Measurements from ENCODE around the gene SRPK2. TPM values are rescaled to one million over a fixed set of nuclear protein-coding genes. Genes with fewer than 3 reads are reported as not detected.

SRPK2 gene
- polyA plus RNA-seq, 1 of the 3 experiments (the other 2 are of a cell fraction) = 15.4 TPM

DNA sequence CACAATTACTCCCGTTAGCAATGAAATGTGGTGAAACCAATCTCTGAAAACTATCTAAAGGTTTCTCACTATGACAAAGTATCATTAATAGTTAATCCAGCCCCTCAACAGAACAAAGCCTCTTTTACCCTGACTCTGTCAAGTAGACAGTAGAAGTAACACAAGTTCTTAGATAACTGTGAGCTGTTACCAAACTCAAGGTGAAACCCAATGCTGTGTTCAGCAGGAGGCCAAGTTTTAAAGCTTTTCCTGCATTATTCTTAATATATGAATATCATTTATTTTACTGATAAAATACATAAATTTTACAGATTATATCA lies 109.1 kb downstream of the SRPK2 start:
- ChIA-PET POLR2A (interaction anchor here (0.6 kb wide), 1 partner anchor 88 kb away, joined by 3 read pairs; no protein-coding TSS in a partner anchor), CTCF (interaction anchor here (1.0 to 1.5 kb wide), 3 partner anchors 12 to 361 kb away, joined by 3 to 4 read pairs (median 4); no protein-coding TSS in a partner anchor)
- H3K4me2 ChIP-seq = no peak overlapping the region
- no peaks in the 10 kb centered on the region for H3K27me3 ChIP-seq (ENCODE audit: insufficient read depth)
- H3K4me1 ChIP-seq (ENCODE audit: control insufficient read depth in 1 of 2, insufficient read depth in 2 of 2, low read depth in 1 of 2, low read length in 1 of 2) = peaks cover 0 to 6% of the 10 kb centered on the region in 2 experiments; a peak in 2 of 4 replicates
- TF ChIP-seq, protein P1, sequence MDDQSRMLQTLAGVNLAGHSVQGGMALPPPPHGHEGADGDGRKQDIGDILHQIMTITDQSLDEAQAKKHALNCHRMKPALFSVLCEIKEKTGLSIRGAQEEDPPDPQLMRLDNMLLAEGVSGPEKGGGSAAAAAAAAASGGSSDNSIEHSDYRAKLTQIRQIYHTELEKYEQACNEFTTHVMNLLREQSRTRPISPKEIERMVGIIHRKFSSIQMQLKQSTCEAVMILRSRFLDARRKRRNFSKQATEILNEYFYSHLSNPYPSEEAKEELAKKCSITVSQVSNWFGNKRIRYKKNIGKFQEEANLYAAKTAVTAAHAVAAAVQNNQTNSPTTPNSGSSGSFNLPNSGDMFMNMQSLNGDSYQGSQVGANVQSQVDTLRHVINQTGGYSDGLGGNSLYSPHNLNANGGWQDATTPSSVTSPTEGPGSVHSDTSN (IDR thresholded peaks at IDR 0.05) = no peak
- TF ChIP-seq ELF1 (IDR thresholded peaks at IDR 0.05) = no peak
- TF ChIP-seq SMC3 (IDR thresholded peaks at IDR 0.05; ENCODE audit: low read depth, low read length) = no peak
- no peak for TF ChIP-seq YY1 (IDR thresholded peaks at IDR 0.05; ENCODE audit: low read depth)
- TF ChIP-seq CTCF (IDR thresholded peaks at IDR 0.05) = no peak
- DNase-seq = no peak
- 82% methylated on average over 1 of the region's 1 CpG for WGBS (ENCODE audit: low lambda C conversion rate)
- H3K9me2 ChIP-seq = no peaks in the 10 kb centered on the region
- H3K4me3 ChIP-seq (ENCODE audit: low read depth in 2 of 2, low read length in 1 of 2) = no peak overlapping the region
- H3K36me3 ChIP-seq (replicated peaks in 1 of 2; ENCODE audit: control insufficient read depth in 1 of 2, insufficient read depth in 2 of 2, low read length in 1 of 2) = no peaks in the 10 kb centered on the region
- H3K79me2 ChIP-seq (ENCODE audit: insufficient read depth) = peaks cover 83% of the 10 kb centered on the region
- H3F3A ChIP-seq (replicated peaks; ENCODE audit: insufficient read depth) = no peaks in the 10 kb centered on the region
- H2AFZ ChIP-seq (ENCODE audit: low read depth) = no peak overlapping the region
- no peak overlapping the region for H3K27ac ChIP-seq (ENCODE audit: low read depth in 2 of 2, low read length in 1 of 2)
- peaks cover 59% of the 10 kb centered on the region for H4K20me1 ChIP-seq (ENCODE audit: insufficient read depth)
- no peak overlapping the region for H3K9ac ChIP-seq
- no peaks in the 10 kb centered on the region for H3K9me3 ChIP-seq

DNA sequence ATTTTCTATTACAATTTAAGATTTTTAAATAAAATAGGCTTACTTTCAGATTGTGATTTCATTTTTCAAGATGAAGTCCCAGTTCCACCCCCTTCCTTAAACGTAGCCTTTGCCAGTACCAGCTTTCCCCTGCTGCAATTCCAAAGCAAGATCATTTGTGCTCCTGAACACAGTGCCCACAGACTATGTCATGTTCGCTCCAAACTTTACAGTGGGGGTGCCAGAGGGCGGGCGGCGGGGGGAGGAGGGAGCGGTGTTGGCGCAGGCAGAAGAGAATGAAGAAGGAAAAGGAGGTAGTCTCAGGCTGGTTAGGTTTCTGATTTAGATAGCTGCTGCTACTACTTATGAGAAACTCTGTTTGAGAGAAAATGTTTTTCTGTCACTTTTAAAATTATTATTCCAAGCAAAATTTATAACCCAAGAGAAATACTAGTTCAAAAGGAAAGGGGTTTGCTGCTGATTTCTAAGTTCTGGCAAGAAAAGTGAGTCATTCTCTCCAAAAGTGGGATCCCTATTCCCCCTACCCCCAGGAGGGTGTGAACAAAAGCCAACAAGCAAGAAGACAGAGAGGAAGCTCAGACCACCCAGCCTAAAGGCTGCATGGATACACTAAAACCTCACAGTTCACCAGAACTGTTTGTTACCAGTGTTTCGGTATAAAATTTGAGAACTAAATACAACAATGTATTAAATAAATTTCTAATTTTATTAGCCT lies 109.6 kb downstream of the SRPK2 start:
- Histone ChIP-seq H3K9ac (no peak overlapping the region), H2AFZ (ENCODE audit: low read depth) (no peak overlapping the region), H3K79me2 (ENCODE audit: insufficient read depth) (peaks cover 83% of the 10 kb centered on the region), H3K36me3 (replicated peaks in 1 of 2; ENCODE audit: control insufficient read depth in 1 of 2, insufficient read depth in 2 of 2, low read length in 1 of 2) (no peaks in the 10 kb centered on the region), H3K9me2 (no peaks in the 10 kb centered on the region), H4K20me1 (ENCODE audit: insufficient read depth) (peaks cover 59% of the 10 kb centered on the region), H3K4me2 (no peak overlapping the region), H3K27ac (ENCODE audit: low read depth in 2 of 2, low read length in 1 of 2) (no peak overlapping the region), H3K4me3 (ENCODE audit: low read depth in 2 of 2, low read length in 1 of 2) (no peak overlapping the region), H3K4me1 (ENCODE audit: control insufficient read depth in 1 of 2, insufficient read depth in 2 of 2, low read depth in 1 of 2, low read length in 1 of 2) (peaks cover 0 to 6% of the 10 kb centered on the region in 2 experiments; a peak in 2 of 4 replicates), H3K27me3 (ENCODE audit: insufficient read depth) (no peaks in the 10 kb centered on the region), H3F3A (replicated peaks; ENCODE audit: insufficient read depth) (no peaks in the 10 kb centered on the region), H3K9me3 (no peaks in the 10 kb centered on the region)
- ChIA-PET POLR2A (interaction anchor here (0.6 kb wide), 1 partner anchor 88 kb away, joined by 3 read pairs; no protein-coding TSS in a partner anchor), CTCF (interaction anchor here (1.0 to 1.5 kb wide), 3 partner anchors 11 to 361 kb away, joined by 3 to 4 read pairs (median 4); no protein-coding TSS in a partner anchor)
- 96% methylated on average over 8 of the region's 8 CpGs for WGBS (ENCODE audit: low lambda C conversion rate)
- no peak for DNase-seq
- TF ChIP-seq CHD2 (IDR thresholded peaks at IDR 0.05; ENCODE audit: low read length, partially characterized antibody) (no peak), TAF1 (IDR thresholded peaks at IDR 0.05; ENCODE audit: borderline replicate concordance, low read depth, low read length) (no peak), EZH2phosphoT487 (IDR thresholded peaks at IDR 0.05; ENCODE audit: borderline replicate concordance, low read depth) (no peak), CTCF (IDR thresholded peaks at IDR 0.05) (no peak), FOXM1 (IDR thresholded peaks at IDR 0.05; ENCODE audit: low read depth) (no peak), NFIC (IDR thresholded peaks at IDR 0.05; ENCODE audit: borderline replicate concordance) (no peak), TEAD4 (IDR thresholded peaks at IDR 0.05; ENCODE audit: borderline replicate concordance, insufficient read depth) (no peak), RXRA (IDR thresholded peaks at IDR 0.05; ENCODE audit: borderline replicate concordance, low read depth) (no peak), POLR2AphosphoS5 (IDR thresholded peaks at IDR 0.05; ENCODE audit: low read depth, low read length) (no peak), RFX5 (IDR thresholded peaks at IDR 0.05; ENCODE audit: low read length) (no peak), RCOR1 (IDR thresholded peaks at IDR 0.05; ENCODE audit: low read length) (no peak), MAX (IDR thresholded peaks at IDR 0.05; ENCODE audit: low read depth) (no peak), GABPA (IDR thresholded peaks at IDR 0.05; ENCODE audit: low read depth) (no peak), GATA2 (CRISPR knock-in tag; IDR thresholded peaks at IDR 0.05) (no peak)

Data from SK-N-SH (cell line).